GM08714 (cell line): Measurements from ENCODE around the gene VWA3B.
"Not testable (repeated sequence)": the region's sequence is repeated elsewhere in the genome, so short reads cannot be mapped to it uniquely, and the experiment has no call there.

ENCODE experiments used
- H3K4me3 ChIP-seq: fragments of 200-500 bp; sonication (Bioruptor generic); 2 replicates; pipeline ENCODE4 v1.5.1; 2014; ENCODE audit warnings: mild to moderate bottlenecking, low read length, inconsistent platforms
- ZNF274 ChIP-seq: IDR thresholded peaks from 2 replicates; pipeline ENCODE4 v1.6.1; 2012; ENCODE audit warnings: mild to moderate bottlenecking, low read depth, low read length

The VWA3B gene

DNA sequence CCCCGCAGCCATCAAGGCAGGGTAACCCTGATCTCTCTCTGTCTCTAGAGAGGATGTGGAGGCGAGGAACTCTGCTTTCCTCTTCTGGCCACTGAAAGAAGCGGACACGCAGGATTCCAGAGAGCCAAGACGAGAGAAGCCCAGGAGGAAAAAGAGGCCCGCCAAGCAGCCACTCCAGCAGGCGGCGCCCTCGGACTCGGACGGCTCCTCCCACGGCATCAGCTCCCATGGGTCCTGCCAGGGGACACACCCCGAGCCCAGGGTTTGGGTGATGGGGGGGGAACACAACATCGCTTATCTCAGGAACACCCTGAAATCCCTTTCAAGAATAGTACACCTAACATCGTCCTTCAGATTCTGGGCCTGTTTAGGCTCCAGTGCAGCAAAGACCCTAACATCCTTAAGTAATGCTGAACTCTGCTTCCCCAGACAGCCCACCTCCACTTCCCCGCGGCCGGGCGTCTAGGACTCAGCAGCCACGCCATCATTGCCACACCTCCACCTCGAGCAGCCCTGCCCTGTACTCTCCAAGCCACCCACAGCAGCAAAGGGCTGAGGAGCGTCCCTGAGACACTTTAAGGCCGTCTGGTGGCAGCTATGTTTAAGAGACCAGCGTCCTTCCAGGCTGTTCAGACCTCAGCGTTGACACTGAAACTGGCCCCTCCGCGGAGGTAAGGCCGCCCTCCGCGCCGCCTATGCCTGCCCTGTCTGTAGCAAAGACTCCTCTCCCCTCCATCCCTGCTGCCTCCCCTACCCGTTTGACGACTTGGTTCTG lies 225.0 kb downstream of the VWA3B start:
- H3K4me3 ChIP-seq: no peak overlapping the region
- TF ChIP-seq ZNF274: no peak

DNA sequence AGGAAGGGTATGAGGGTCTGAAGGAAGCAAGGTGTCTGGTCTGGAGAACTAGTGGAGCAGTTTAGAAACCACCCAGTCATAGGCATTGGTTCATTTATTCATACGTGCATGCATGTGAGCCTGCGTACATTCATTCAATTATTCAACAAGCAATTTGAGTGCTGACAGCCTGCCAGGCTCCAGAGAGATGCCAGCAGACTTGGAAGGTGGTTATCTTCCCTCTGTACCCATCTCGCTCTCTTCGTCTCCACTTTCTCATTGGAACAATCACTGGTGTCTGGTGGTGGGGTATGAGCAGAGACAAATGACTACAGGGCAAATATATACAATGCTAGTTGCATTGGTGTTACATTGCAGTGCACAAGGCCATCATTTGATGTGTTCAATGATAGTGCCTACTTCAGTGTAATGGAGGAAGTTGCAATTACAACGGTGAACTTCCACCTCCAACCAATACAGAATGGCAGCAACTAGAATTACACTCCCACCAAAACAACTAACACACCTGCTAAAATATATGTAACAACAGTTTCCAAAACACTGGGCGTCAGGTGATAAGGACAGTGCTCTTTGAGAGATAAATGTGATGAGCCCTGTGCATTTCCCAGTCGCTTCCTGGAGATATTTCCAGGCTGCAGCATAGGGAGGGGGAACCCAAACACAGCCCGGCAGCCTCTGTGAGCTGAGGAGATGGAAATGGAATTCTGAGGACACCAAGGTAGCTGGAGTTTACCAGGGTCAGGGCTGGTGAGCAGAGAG lies 226.7 kb downstream of the VWA3B start:
- H3K4me3 ChIP-seq: no peak overlapping the region

DNA sequence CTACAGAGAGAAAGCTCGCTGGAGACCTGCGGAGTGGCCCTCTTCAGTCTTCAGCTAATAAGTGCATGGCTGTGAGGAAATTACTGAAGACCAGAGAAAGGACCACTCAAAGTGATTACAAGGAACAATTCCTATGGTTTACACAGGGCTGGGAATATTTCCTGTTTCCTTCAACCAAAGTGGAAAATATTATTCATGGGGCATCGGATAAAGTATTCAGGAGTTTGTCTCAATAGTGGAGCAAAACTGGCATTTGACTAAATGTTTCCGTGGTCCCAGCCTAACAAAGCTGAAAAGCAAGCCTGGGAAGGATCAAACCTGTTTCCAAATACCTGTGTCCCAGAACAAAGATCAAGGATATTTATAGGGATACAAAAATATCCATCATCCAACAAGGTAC lies 227.3 kb downstream of the VWA3B start:
- H3K4me3 ChIP-seq: no peak overlapping the region
- no peak for TF ChIP-seq ZNF274

More for the DNA sequence above, 226.7 kb downstream of the VWA3B start:
- no peak for TF ChIP-seq ZNF274

DNA sequence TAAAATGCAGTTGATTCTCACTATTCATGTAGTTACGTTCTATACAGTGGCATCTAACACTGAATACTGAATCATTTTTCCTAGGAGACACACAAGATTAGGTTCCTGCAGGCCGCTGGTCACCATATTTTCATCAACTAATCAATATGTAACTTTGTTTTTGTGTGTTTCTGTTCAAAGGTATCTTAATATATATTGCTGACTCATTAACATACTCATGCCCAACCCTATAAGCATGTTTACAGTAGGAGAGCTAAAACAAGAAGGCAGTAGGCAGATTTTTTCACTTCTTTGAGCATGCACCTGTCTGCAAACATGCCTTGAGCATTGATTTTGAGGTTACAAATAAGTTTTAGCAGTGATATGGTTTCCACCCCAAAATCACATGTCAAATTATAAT lies 229.0 kb downstream of the VWA3B start:
- no peak for TF ChIP-seq ZNF274
- no peak overlapping the region for H3K4me3 ChIP-seq

DNA sequence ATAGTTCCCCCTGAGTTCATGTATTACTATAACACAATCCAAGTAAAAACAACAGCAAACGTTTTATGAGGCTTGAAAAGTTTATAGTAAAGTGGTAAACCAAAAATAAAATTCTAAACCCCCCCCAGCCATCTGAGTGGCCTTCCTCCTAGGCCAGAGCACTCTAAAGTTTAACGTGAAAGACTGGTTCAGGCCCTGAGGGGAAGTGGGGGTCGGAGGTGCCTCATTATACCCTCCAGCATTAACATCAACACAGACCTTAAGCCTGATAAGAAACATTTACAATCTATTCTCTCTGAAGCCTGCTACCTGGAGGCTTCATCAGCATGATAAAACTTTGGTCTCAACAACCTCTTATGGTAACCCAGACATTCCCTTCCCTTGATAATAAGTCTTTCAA lies 230.2 kb downstream of the VWA3B start:
- no peak overlapping the region for H3K4me3 ChIP-seq
- no peak for TF ChIP-seq ZNF274

DNA sequence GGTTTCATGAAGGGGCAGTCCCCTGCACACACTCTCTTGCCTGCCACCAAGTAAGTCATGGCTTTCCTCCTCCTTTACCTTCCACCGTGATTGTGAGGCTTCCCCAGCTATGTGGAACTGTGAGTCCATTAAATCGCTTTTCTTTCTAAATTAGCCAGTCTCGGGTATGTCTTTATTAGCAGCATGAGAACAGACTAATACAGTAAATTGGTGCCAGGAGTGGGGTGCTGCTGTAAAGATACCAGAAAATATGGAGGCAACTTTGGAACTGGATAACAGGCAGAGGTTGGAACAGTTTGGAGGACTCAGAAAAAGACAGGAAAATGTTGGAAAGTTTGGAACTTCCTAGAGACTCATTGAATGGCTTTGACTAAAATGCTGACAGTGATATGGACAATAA lies 233.2 kb downstream of the VWA3B start:
- H3K4me3 ChIP-seq: not testable (repeated sequence)

DNA sequence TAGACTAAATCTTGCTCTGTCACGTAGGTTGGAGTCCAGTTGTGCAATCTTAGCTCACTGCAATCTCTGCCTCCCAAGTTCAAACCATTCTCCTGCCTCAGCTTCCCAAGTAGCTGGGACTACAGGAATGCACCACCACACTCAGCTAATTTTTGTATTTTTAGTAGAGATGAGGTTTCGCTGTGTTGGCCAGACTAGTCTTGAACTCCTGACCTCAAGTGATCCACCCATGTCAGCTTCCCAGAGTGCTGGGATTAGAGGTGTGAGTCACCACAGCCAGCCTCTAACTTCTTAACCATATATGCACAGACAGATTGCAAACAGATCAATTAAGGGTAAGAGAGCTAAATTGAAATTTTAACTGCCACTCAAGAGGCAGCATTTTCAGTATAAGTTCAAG lies 237.2 kb downstream of the VWA3B start:
- H3K4me3 ChIP-seq: no peak overlapping the region
- no peak for TF ChIP-seq ZNF274

DNA sequence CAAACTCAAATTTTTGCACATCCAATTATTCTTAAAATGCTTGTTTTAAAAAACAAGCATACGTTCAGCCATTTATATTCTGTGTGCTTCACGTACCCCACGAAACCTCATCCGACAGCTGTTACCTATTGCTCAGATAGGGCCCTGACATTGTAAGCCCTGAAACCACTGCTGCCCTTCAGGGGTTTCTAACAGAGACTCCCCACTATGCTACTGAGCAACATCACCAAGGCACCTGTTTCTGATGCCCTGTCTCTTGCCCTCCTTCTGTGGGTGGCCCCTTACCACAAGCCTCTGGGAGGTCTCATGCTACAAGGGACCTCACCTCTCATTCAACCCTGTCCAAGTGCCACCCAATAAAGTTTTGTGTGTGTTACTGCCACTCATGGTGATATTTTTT lies 240.8 kb downstream of the VWA3B start:
- no peak overlapping the region for H3K4me3 ChIP-seq
- TF ChIP-seq ZNF274: no peak

DNA sequence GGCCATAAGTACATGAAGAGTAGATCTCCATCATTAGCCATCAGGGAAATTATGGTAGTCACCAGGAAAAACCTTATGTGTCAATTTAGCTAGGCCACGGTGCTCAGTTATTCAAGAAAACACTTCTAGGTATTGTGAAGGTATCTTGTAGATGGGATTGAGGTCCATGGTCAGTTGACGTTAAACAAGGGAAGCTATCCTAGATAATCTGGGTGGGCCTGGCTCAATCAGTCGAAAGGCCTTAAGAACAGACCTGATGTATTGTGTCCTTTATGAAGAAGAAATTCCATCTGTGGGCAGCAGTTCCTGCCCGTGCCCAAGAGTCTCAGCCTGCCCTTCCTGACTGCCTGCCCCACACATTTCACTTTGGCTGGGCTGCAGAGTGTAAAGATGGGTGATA lies 242.6 kb downstream of the VWA3B start:
- H3K4me3 ChIP-seq: no peak overlapping the region
- TF ChIP-seq ZNF274: no peak

DNA sequence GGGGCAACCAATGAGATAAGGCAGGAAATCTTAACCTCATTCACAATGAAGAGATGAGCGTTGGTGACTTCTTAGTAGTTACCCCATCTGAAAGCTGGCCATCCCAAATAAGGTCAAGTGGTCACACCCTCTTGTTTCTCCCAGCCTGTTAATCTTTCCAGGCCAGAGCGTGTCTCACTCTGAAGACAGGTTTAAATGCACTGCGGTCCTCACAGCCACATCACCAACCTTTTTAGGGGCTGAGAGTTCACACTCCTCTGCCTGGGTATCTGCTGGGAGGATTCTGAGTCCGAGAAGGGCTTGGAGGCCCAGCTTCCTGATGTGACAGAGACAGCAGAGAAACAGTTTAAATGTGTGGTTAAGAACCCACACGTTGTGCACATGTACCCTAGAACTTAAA lies 246.0 kb downstream of the VWA3B start:
- no peak overlapping the region for H3K4me3 ChIP-seq
- TF ChIP-seq ZNF274: no peak

DNA sequence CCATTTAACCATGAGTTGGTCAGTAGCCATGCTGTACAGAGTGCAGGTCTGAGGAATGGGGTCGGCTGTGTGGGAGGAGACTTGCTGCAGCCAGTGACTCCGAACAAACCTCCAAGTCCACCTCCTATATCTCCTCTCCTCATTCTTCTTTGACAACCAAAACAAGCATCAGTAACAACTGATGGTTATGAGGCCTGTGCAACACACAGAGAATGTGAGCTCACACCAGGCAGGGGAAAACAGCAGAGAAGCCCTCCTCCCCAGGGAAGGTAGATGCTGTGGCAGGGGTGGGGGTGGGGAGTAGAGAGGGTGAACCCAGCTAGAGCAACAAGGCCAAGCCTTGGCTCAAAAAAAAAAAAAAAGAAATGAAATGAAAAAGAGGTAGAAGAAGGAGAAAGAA lies 247.0 kb downstream of the VWA3B start:
- no peak overlapping the region for H3K4me3 ChIP-seq
- no peak for TF ChIP-seq ZNF274

DNA sequence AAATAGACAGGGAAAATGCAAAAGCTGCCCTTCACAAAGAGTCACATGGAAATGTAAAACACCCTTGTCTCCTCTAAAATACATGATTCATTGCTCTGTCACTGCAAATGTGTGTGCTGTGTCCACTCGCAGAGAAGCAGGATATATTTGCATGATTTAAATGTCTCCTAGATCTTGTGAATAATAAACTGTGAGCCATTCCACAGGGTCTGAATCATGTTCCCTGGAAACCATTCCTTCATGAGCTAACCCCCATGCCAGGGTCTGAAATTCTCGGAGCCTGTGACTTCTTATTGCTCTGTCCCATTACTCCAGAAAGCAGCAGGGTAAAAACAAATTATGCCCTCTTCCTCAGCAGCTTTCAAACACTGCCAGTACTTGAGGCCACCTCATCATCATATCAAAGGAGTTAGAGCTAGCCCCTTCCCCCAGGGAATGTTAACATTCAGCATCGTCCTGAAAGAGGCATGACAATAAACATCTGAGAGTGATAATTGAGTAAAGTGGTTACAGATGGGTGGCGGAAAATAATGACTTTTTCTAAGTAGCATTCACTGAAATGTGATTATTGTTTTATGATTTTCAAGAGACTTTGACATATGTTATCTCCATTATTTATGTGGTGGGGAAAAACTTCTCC lies 247.6 kb downstream of the VWA3B start:
- H3K4me3 ChIP-seq: no peak overlapping the region
- no peak for TF ChIP-seq ZNF274

DNA sequence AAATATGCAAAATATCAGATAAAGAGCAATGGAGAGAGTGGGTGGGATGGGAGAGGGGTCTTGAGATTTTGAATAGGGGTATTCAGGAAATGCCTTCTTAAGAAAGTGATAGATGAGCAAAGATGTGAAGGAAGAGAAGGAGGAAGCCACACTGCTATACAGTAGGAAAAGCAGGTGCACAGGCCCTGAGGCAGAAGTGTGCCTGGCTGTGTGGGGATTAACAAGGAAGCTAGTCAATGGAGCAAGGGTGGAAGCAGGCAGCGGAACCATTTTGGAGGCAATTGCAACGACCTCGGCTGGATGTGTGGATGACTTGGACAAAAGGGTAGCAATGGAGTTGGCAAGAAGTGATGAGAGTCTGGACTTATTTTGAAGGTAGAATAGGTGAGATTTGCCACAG lies 248.3 kb downstream of the VWA3B start:
- TF ChIP-seq ZNF274: no peak
- H3K4me3 ChIP-seq: no peak overlapping the region

DNA sequence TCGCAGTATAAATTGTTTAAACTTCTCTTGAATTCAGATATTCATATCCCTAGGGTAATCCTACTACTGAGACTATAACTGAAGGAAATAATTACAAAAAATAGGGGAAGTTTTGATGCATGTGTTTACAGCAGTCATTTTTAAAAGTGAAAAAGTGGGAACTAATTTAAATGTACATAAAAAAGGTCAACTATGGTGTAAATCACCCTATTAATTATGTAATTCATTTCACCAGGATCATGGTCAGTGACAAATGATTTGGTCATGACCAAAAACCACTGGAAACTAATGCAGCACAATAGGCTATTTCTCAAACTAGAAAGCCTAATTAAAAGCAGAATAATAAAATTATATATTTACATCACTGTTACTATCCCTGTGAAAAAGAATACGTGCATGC lies 254.3 kb downstream of the VWA3B start:
- no peak overlapping the region for H3K4me3 ChIP-seq
- no peak for TF ChIP-seq ZNF274

DNA sequence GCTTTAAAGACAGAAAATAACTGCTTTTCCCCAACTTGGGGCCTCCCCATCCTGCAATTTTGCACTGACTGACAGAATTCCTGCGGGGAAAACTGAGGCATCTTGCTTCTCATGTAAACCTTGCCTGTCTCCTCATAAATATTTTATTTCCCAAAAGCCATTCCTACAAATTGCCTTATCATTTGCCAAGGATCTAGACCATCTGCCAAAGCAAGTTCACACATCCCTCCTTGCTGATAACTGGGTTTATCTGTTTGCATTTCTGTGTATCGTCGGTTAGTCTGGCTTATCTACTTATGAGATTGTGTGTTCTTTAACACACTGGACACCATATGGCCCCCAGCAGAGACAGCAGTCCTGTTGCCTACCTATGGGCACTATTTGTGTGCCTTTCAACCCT lies 256.3 kb downstream of the VWA3B start:
- no peak overlapping the region for H3K4me3 ChIP-seq
- no peak for TF ChIP-seq ZNF274
